ENCODE data around the gene UCP3.
A peak's percentile ranks its signal among the peaks of the same experiment; 100 is the strongest.

Gene UCP3

DNA sequence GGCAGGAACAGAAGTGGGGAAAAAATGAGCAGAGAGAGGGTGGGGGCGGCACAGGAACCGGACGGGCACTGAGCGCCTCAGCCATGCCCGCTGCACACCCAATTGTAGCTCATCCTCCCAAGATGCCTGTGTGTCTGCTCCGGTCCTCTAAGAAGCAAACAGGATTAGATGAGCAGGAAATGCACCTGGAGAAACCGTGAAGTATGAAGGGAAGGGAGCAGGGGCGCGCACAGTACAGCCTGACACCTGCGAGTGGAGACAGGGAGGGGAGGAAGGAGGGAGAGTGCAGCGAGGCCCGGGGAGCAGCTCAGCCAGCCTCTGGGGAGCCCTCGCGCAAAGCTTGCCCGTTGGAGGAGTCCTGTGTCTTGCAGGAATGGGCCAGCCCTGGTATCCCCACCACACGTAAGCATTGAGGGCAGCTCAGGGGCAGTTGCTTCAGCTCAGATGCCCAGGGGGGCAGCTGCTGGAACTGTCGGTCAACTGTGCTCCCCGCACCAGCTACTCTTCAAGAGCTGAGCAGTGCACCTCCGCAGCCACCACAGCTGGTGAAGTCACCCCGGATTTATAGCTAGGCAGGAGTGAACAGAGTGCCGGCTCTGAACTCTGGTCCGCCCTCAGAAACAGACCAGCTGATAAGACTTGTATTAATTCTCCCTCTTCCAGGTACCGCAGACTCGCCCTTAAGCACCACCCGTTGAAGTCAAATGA, 51.1 kb downstream of the UCP3 start:
- DNase-seq (ENCODE audit: extremely low spot score) = no peak
- CTCF ChIA-PET = interaction anchor here (0.9 to 1.2 kb wide), 3 partner anchors 8 to 492 kb away, joined by 3 to 5 read pairs (median 3); no protein-coding TSS in a partner anchor
- TF ChIP-seq, protein P1, sequence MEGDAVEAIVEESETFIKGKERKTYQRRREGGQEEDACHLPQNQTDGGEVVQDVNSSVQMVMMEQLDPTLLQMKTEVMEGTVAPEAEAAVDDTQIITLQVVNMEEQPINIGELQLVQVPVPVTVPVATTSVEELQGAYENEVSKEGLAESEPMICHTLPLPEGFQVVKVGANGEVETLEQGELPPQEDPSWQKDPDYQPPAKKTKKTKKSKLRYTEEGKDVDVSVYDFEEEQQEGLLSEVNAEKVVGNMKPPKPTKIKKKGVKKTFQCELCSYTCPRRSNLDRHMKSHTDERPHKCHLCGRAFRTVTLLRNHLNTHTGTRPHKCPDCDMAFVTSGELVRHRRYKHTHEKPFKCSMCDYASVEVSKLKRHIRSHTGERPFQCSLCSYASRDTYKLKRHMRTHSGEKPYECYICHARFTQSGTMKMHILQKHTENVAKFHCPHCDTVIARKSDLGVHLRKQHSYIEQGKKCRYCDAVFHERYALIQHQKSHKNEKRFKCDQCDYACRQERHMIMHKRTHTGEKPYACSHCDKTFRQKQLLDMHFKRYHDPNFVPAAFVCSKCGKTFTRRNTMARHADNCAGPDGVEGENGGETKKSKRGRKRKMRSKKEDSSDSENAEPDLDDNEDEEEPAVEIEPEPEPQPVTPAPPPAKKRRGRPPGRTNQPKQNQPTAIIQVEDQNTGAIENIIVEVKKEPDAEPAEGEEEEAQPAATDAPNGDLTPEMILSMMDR (IDR thresholded peaks at IDR 0.05; ENCODE audit: control extremely low read depth, extremely low read depth, low read depth, missing control alignments) = no peak
- POLR2A ChIA-PET = no interaction called here

GRCh38 chr11:73956876-73957653, 51.8 kb downstream of the UCP3 start:
- CTCF ChIA-PET = interaction anchor here (0.9 to 1.2 kb wide), 3 partner anchors 8 to 493 kb away, joined by 3 to 5 read pairs (median 4); no protein-coding TSS in a partner anchor
- no peak for DNase-seq (ENCODE audit: extremely low spot score)
- TF ChIP-seq, protein P1 (IDR thresholded peaks at IDR 0.05; ENCODE audit: control extremely low read depth, extremely low read depth, low read depth, missing control alignments) = no peak
- POLR2A ChIA-PET = no interaction called here

DNA sequence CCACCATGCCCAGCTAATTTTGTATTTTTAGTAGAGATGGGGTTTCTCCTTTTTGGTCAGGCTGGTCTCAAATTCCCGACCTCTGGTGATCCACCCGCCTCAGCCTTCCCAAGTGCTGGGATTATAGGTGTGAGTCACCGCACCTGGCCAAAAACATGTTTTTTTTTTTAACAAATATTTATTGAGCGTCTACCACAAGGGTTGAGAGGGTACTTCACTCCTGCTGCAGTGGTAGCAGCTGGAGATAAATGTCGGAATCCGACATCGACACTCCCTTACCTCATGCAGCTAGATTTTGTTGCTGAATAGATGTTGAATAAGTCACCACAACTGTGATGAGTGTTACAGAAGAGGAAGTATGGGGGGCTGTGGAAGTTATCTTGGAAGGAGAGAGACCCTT, 57.1 kb downstream of the UCP3 start:
- POLR2A ChIA-PET = no interaction called here
- TF ChIP-seq, protein P1 (IDR thresholded peaks at IDR 0.05; ENCODE audit: control extremely low read depth, extremely low read depth, low read depth, missing control alignments) = no peak
- CTCF ChIA-PET = interaction anchor here (1.0 kb wide), 1 partner anchor 19 kb away, joined by 3 read pairs; no protein-coding TSS in a partner anchor
- no peak for DNase-seq (ENCODE audit: extremely low spot score)

GRCh38 chr11:73950869-73951710, 57.8 kb downstream of the UCP3 start, which contains the start of gene DNAJB13:
Gene DNAJB13 (plus strand): TSS chr11:73951026. CDS start chr11:73951070, 44 bp downstream.
- POLR2A ChIA-PET = interaction anchor here (1.0 kb wide), 1 partner anchor 32 kb away, joined by 3 read pairs; the partner anchor contains the start of gene UCP2
- TF ChIP-seq, protein P1 (IDR thresholded peaks at IDR 0.05; ENCODE audit: control extremely low read depth, extremely low read depth, low read depth, missing control alignments) = no peak
- CTCF ChIA-PET = interaction anchor here (1.0 to 4.2 kb wide), 3 partner anchors 13 to 19 kb away, joined by 3 to 15 read pairs (median 4); no protein-coding TSS in a partner anchor
- peak; percentile 88 for DNase-seq (ENCODE audit: extremely low spot score)
